B cell (primary cell): ENCODE data around the gene PGA5. TPM values are rescaled to one million over a fixed set of nuclear protein-coding genes. Genes with fewer than 3 reads are reported as not detected.
"Not testable (repeated sequence)": the region's sequence is repeated elsewhere in the genome, so short reads cannot be mapped to it uniquely, and the experiment has no call there.

Source experiments
- ATAC-seq: fragments of 200-7000 bp; cut with Tn5 transposase; one replicate; pipeline ENCODE4 v1.10.0; 2021; ENCODE audit warnings: low read depth, mild to moderate bottlenecking, moderate number of reproducible peaks, moderate library complexity
- CTCF ChIA-PET: fragments of 350-600 bp; sonication (Branson Sonifier 250); formaldehyde crosslinking; loops from one replicate; lab custom pipeline; 2021; ENCODE audit warnings: antibody characterized with exemption, inconsistent platforms; lab: Charles Lee
- POLR2A ChIA-PET: fragments of 350-600 bp; sonication (Branson Sonifier 250); formaldehyde crosslinking; loops from one replicate; lab custom pipeline; 2021; ENCODE audit warnings: antibody characterized with exemption; lab: Charles Lee
- DNase-seq: peaks from one replicate; pipeline ENCODE4 v3.0.0; 2013
- H2AFZ ChIP-seq: 2 replicates; pipeline ENCODE4 v1.6.1; 2012; ENCODE audit warnings: mild to moderate bottlenecking, low read depth, low read length; ENCODE audit not compliant: insufficient read depth, poor library complexity, severe bottlenecking
- H3K27ac ChIP-seq, 2 donors: 1 replicate in 1 of 2; 2 replicates in 1 of 2; pipeline ENCODE4 v1.5.1; 2012 to 2013; ENCODE audit warnings: low read length in 2 of 2, mild to moderate bottlenecking in 2 of 2, moderate library complexity in 1 of 2
- H3K27me3 ChIP-seq, 4 experiments: fragments of 200-600 bp in 1 of 4; sonication (generic) in 1 of 4; replicated peaks in 1 of 4; 1 replicate in 2 of 4; 2 replicates in 2 of 4; pipeline versions ENCODE4 v1.6.1 to v1.7.0; 2013 to 2016; ENCODE audit warnings: low read length in 3 of 4, mild to moderate bottlenecking in 2 of 4, mixed read lengths in 1 of 4, moderate library complexity in 1 of 4; ENCODE audit not compliant: insufficient read depth in 4 of 4, control insufficient read depth in 3 of 4; ENCODE audit errors: control extremely low read depth in 1 of 4
- H3K36me3 ChIP-seq, 2 experiments: replicated peaks in 1 of 2; 1 replicate in 1 of 2; 2 replicates in 1 of 2; pipeline versions ENCODE4 v1.6.1 to v1.7.1; 2013; ENCODE audit warnings: low read length in 1 of 2; ENCODE audit not compliant: insufficient read depth in 2 of 2, control insufficient read depth in 1 of 2; ENCODE audit errors: control extremely low read depth in 1 of 2, extremely low read depth in 1 of 2
- H3K4me1 ChIP-seq, 2 donors: fragments of 200-600 bp in 1 of 2; sonication (generic) in 1 of 2; 1 replicate in 1 of 2; 2 replicates in 1 of 2; pipeline versions ENCODE4 v1.5.1 to v1.6.1; 2013 to 2017; ENCODE audit warnings: low read length in 2 of 2; ENCODE audit not compliant: control insufficient read depth in 2 of 2, insufficient read depth in 2 of 2
- H3K4me2 ChIP-seq: replicated peaks from 2 replicates; pipeline ENCODE3; 2012; ENCODE audit warnings: mild to moderate bottlenecking, low read depth, low read length; ENCODE audit not compliant: poor library complexity, severe bottlenecking
- H3K4me3 ChIP-seq, 5 experiments: fragments of 200-600 bp in 1 of 5; sonication (generic) in 1 of 5; 1 replicate in 3 of 5; 2 replicates in 2 of 5; pipeline versions ENCODE4 v1.5.1 to v1.7.0; 2011 to 2016; ENCODE audit warnings: low read length in 4 of 5, mild to moderate bottlenecking in 4 of 5, low read depth in 2 of 5, control low read depth in 1 of 5, moderate library complexity in 1 of 5; ENCODE audit not compliant: insufficient read depth in 1 of 5; ENCODE audit errors: control extremely low read depth in 1 of 5, extremely low read depth in 1 of 5
- H3K79me2 ChIP-seq: fragments of 200-600 bp; sonication (generic); one replicate; pipeline ENCODE4 v1.6.0; 2016; ENCODE audit warnings: low read length; ENCODE audit not compliant: control insufficient read depth, insufficient read depth
- H3K9ac ChIP-seq: fragments of 200-600 bp; sonication (generic); 2 replicates; pipeline ENCODE4 v1.6.1; 2017; ENCODE audit warnings: mild to moderate bottlenecking, low read length, moderate library complexity
- H3K9me3 ChIP-seq, 3 donors: one replicate each; pipeline versions ENCODE4 v1.6.1 to v1.7.1; 2013; ENCODE audit warnings: low read length in 2 of 3; ENCODE audit not compliant: control insufficient read depth in 2 of 3, insufficient read depth in 1 of 3; ENCODE audit errors: control extremely low read depth in 1 of 3
- H4K20me1 ChIP-seq: 2 replicates; pipeline ENCODE4 v1.6.0; 2012; ENCODE audit warnings: mild to moderate bottlenecking, low read length; ENCODE audit not compliant: insufficient read depth, control insufficient read depth, poor library complexity, severe bottlenecking
- H3K27ac Mint-ChIP-seq: one replicate; pipeline ENCODE4 v1.8.0; 2021; ENCODE audit warnings: mixed read lengths
- H3K27me3 Mint-ChIP-seq: one replicate; pipeline ENCODE4 v1.8.0; 2021; ENCODE audit warnings: mixed read lengths
- H3K4me1 Mint-ChIP-seq: one replicate; pipeline ENCODE4 v1.8.0; 2021; ENCODE audit warnings: mixed read lengths
- H3K4me3 Mint-ChIP-seq: one replicate; pipeline ENCODE4 v1.8.0; 2021; ENCODE audit warnings: mixed read lengths
- H3K9me3 Mint-ChIP-seq: one replicate; pipeline ENCODE4 v1.8.0; 2022; ENCODE audit warnings: mixed read lengths; ENCODE audit not compliant: insufficient read depth
- WGBS: methylation state at CpG from one replicate; pipeline ENCODE4 v1.1.5; 2013; ENCODE audit warnings: missing lambda C conversion rate; ENCODE audit not compliant: insufficient coverage; 5-methylcytosine and 5-hydroxymethylcytosine counted together
- intact Hi-C: fragments of 100-400 bp; cut with micrococcal nuclease; formaldehyde crosslinking; loops from one replicate; pipeline ENCODE4 v1.10.0; 2022
- polyA plus RNA-seq: library from polyadenylated mRNA; depleted of rRNA; stranded (reverse); fragments of >200 nt; gene quantifications from 2 replicates; pipeline ENCODE4 v1.2.3, GENCODE V29; 2012
- total RNA-seq, 2 donors: library from RNA; stranded (reverse); fragments of 120-200 nt in 1 of 2; gene quantifications; 1 replicate in 1 of 2; 2 replicates in 1 of 2; pipeline versions ENCODE4 v1.2.3 to v1.2.4, GENCODE V29; 2013 to 2022

The PGA5 gene
- total and polyA plus RNA-seq, 2 donors (not counting 1 experiment from before 2014, with no cell fraction given) = not detected

GRCh38 chr11:61248071-61248470 is 7.1 kb downstream of the PGA5 start:
- H2AFZ ChIP-seq, H3K36me3 ChIP-seq, H3K27me3 ChIP-seq, H3K4me3 ChIP-seq, H3K27ac ChIP-seq, H3K27me3 Mint-ChIP-seq, H3K9me3 Mint-ChIP-seq, H3K4me1 Mint-ChIP-seq, H3K79me2 ChIP-seq, DNase-seq, H3K9ac ChIP-seq, H3K9me3 ChIP-seq, POLR2A ChIA-PET, intact Hi-C loops, H3K4me3 Mint-ChIP-seq, H3K4me2 ChIP-seq, H3K27ac Mint-ChIP-seq, H3K4me1 ChIP-seq, H4K20me1 ChIP-seq, CTCF ChIA-PET, ATAC-seq: not testable (repeated sequence)
- WGBS = 85% methylated on average over 7 of the region's 9 CpGs

GRCh38 chr11:61249201-61249600 is 8.2 kb downstream of the PGA5 start:
- not testable (repeated sequence) for ATAC-seq

GRCh38 chr11:61250796-61251765 is 10.1 kb downstream of the PGA5 start:
- H3K4me1 ChIP-seq, POLR2A ChIA-PET, H3K9ac ChIP-seq, H2AFZ ChIP-seq, H3K9me3 Mint-ChIP-seq, H4K20me1 ChIP-seq, H3K4me1 Mint-ChIP-seq, ATAC-seq, H3K36me3 ChIP-seq, H3K4me3 Mint-ChIP-seq, H3K4me2 ChIP-seq, H3K9me3 ChIP-seq, H3K27me3 ChIP-seq, H3K27ac ChIP-seq, H3K27ac Mint-ChIP-seq, H3K27me3 Mint-ChIP-seq, H3K79me2 ChIP-seq, H3K4me3 ChIP-seq, DNase-seq: not testable (repeated sequence)
- 93% methylated on average over 16 of the region's 20 CpGs for WGBS
- CTCF ChIA-PET = interaction anchor here (0.7 to 1.6 kb wide), 4 partner anchors 22 to 185 kb away, joined by 3 to 7 read pairs (median 4); no protein-coding TSS in a partner anchor
- intact Hi-C loops = loop anchor here (10.0 kb wide), 1 partner anchor 134 kb away; no protein-coding TSS in a partner anchor

More at GRCh38 chr11:61249201-61249600, 8.2 kb downstream of the PGA5 start:
- H4K20me1 ChIP-seq, H3K27me3 Mint-ChIP-seq, H3K36me3 ChIP-seq, H3K9ac ChIP-seq, H3K9me3 ChIP-seq, H3K4me1 ChIP-seq, intact Hi-C loops, POLR2A ChIA-PET, H3K4me3 Mint-ChIP-seq, H3K27ac ChIP-seq, H3K9me3 Mint-ChIP-seq, H3K4me1 Mint-ChIP-seq, CTCF ChIA-PET, H3K4me3 ChIP-seq, H3K79me2 ChIP-seq, DNase-seq, H3K27me3 ChIP-seq, H3K4me2 ChIP-seq, H3K27ac Mint-ChIP-seq, H2AFZ ChIP-seq: not testable (repeated sequence)
- 100% methylated on average over 7 of the region's 8 CpGs for WGBS
